GM19395 (cell line): ENCODE measurements around the gene NDE1.
"Not testable (repeated sequence)": the region's sequence is repeated elsewhere in the genome, so short reads cannot be mapped to it uniquely, and the experiment has no call there.

Experiments used
- ATAC-seq: cut with Tn5 transposase; IDR thresholded peaks from one replicate; pipeline ENCODE4 v1.9.1; 2021; ENCODE audit warnings: mild to moderate bottlenecking, moderate library complexity; ENCODE audit not compliant: unreplicated experiment

The NDE1 gene

DNA sequence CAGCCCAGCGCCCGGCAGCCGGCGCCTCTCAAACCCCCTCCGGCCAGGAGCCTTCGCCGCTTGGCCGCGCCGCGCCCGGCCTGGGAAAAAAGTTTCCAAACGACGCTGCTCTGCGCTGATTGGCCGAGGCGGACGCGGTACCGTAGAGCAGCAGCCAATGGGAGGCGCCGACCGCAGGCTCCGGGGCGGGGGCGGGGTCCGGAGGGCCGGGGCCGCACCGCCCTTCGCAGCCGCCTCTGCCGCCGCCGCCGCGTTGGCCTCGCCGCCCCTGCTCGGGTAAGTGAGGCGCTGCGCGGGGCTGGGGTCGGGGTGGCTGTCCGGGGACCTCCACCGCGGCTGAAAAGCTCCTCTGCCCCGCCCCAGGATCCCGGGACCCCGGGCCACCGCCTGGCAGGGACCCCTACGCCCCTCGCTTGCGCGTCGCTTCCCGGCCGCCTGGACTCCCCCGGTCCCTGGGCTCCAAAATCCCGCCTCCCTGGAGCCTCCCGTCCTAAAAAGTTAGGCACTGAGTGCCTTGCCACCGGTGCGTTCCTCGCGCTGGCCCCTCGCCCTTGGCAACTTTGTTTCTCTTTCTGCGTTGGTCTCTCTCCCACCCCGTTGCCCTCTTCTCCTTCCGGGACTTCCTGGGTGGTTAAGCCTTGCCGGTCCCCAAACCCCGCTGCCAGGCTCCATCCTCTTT, at the start of gene NDE1:
Gene NDE1, plus strand, starts transcription at position 227 of the 679 bp plus-strand sequence. CDS start 14,534 bp downstream, outside the sequence.
- ATAC-seq: peak; percentile 76

- no peak for ATAC-seq
These were observed 48.7 kb upstream of the NDE1 start for GRCh38 chr16:15601212-15601879.

DNA sequence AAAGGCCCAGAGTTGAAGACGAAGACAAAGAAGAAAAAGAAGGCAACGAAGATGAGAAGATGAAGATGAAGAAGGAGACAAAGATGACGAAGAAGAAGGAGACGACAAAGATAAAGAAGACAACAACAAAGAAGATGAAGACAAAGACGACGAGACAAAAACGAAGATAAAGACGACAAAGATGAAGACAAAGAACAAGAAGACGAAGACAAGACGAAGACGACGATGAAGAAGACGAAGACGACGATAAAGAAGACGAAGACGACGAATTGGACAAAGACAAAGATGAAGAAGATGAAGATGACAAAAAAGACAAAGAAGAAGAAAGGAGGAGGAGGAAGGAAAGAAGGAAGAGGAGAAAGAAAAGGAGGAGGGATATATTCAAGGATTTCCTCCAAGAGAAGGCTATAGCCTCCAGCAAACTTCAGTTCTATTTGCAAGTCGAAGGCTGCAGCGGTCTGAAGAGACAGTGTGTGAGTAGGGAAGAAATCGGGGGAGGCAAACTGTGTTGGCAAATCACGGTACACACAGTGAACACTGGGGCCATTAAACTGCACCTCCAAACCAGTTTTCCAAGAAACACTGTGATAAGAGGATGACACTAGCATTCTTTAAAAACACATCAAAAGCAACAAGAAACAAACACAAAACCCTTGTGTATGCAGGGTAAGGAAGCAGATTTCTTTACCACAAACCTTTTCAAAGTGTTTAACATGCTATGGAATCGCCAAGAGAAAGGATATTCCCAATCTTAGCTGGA, 47.6 kb upstream of the NDE1 start:
- no peak for ATAC-seq

DNA sequence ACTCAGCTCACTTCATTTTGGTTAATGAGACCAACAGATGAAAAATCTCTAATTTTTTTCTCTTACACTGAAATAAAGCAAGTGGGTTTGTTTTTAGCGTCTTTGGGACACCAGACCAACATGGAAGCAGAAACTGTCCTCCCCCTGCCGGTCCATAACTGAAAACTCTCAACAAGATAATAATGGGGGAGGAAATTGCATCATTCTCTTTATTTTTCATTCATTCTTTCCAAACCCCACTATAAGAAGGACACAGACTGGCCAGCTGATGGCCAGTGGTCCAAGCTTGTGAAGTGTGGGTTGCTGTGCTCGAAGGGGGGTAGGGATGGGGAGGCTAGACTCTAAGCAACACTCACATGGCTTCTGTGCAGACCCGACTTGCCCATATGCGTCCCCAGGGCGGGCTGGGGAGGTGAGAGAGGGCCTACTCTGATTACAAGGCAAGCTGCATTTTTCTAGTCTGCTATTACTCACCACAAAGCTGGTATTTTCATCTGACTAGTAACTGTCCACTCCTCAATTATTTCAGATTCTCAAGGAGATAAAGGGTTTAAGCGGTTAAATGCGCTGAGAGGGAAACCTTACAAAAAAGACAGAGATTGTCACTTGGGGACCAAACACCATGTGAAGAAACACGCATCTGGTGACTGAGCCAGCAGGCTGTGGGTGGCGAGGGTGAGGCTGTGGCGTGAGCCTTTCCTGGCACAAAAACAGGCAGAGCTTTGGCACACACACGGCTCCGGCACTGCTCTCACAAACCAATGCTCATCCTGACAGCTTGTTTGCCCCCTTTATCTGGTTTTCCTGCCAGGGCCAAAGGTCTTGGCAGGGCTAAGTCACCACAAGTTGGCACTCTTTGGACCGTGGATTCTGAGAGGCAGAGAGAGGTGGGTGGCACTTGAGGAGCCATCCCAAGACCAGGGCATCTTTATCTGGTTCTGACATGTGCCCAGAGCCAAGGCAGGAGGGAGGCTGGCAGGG, 45.3 kb upstream of the NDE1 start:
- ATAC-seq: no peak

GRCh38 chr16:15605839-15606517, 44.1 kb upstream of the NDE1 start:
- no peak for ATAC-seq

DNA sequence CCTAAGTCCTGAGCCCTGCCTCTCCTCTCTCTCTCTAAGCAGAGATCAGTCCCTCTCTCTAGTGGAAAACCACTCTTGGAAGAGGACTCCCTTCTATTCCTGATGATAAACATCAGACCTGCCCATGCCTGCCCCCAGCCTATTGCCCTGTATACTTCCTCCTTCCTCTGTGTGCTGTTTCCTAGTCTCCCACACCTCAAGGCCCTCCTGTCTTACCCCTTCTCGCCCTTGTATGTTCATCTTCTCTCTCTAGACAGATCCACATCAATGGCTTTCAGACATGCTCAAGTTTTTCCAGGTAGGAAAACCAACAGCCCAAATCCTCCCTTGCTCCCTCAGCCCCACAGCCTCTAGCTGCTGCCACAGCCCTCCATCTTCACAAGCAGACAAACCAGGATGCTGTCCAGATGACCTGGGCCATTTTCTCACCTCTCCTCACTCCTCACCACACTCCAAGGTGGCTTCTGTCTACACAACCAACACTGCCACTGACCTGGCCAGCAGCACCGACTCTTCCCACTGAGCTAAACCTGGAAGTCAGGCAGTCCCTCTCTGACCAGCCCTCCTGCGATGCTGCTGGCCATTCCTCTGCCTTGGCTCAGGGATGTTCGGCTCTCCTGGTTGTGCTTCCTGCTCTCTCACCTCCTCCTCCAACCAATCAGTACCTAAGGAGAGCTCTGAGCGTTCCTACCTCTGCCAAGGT, 43.4 kb upstream of the NDE1 start:
- no peak for ATAC-seq

GRCh38 chr16:15607221-15607699, 42.8 kb upstream of the NDE1 start:
- ATAC-seq: not testable (repeated sequence)

DNA sequence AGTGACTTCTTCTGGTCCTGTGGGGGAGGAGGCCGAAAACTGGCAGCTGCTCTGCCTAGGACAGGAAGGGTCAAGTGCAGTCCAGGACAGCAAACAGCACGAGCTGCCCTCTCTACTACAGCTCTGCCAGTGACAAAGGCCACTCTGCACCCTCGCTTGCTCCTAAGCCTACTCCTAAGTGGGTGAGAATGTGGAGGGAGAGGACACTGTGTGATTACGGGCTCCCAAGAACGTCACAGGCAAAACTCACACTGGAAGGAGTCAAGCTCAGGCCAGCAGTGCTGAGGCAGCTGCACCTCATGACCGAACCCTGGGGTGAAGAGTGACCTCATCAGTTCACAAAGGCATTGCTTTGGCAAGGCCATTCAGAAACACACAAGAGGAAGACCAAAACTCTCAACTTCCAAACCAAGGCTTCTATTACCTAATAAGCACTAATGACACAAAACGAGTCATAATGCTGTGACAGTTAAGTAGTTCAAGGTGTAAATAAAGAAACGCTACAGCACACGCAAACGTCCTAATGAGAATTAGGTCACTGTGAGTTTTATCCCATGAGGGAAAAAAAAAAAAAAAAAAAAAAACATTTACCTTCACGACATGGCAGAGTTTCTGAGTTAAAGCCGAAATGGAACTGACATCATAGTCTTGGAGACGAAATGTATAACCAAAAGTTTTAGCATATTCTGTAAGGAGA, 42.2 kb upstream of the NDE1 start:
- no peak for ATAC-seq

DNA sequence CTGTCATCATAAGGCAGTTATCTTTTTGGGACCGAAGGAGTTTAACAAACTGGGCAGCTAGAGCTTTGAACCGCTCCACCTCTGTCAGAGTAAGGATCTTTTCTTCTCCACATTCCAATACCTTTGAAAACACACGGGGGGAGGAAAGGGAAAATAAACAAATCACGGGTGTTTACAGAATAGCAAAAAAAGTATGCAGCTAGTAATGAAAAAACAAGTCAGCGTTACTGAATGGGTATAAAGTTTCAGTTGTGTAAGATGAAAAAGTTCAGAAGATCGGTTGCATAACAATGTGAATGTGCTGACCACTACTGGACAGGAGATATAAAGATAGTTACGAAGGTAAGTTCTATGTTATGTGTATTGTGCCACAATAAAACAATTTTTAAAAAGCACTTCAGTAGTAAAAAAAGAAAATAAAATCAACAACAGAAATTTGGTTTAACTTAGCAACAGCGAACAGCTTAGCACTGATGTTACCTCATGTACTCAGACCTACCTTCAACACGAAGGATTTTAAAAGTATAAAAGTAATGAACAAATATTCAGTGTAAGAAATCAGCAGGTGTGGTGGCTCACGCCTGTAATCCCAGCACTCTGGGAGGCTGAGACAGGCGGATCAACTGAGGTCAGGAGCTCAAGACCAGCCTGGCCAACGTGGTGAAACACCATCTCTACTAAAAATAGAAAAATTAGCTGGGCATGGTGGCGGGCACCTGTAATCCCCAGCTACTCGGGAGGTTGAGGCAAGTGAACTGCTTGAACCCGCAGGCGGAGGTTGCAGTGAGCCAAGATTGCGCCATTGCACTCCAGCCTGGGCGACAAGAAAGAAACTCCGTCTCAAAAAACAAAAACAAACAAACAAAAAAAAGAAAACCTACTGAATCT, 41.4 kb upstream of the NDE1 start:
- ATAC-seq: no peak

DNA sequence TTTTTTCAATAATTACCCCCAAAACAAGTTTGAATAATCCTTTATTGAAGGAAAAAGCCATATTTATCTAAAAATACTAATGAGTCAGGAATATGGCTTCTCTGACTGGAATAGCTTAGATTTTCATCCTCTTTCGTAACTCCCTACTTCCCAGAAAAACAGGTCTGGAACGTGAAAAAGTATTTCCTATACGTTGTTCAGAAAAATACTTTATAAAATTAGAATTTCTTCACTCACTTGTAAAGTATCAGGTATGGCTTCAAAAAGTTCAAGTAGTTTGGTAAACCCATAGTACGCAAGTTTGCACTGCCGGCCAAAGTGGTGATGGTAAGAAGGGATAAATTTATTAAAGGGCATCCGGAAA, 40.8 kb upstream of the NDE1 start:
- no peak for ATAC-seq

DNA sequence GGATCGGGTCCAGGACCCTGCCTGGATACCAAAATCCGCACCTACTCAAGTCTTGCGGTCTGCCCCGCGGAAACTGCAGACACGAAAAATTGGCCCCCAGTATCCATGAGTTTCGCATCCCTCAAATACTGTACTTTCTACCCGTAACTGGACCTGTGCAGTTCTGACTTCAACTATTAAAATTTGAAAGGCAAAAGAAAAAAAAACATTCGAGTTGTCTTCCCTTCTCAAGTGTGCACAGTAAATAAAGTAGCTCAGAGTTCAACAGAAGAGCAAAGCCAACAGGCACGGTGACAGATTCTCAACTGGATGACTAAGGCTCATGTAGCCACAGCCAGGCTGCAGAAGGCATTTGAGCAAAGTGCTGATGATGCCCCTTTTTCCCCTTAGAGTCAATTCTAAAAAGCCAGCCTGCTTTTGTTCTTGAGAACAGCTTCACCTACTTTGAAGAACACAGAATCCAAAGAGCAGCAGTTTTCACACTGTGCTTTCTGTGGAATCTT, 39.6 kb upstream of the NDE1 start:
- ATAC-seq: no peak

DNA sequence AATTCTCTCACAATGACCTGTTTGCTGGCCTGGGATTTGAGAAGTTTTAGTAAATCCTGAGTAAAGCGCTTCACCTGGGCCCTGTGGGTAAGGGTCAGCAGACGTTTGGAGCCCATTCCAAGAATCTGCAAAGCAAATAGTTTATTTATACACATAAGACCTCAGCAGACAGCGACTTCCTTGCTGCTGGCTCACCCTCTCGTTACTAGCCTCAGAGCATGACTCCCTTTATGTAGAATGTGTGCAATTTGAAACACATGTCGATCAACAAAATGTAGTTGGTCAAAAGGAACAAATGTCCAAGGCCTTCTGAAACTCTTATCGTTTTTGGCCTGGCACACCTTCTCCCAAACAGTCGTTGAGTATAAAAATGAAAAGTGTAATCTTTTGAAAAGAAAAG, 38.4 kb upstream of the NDE1 start:
- ATAC-seq: no peak

DNA sequence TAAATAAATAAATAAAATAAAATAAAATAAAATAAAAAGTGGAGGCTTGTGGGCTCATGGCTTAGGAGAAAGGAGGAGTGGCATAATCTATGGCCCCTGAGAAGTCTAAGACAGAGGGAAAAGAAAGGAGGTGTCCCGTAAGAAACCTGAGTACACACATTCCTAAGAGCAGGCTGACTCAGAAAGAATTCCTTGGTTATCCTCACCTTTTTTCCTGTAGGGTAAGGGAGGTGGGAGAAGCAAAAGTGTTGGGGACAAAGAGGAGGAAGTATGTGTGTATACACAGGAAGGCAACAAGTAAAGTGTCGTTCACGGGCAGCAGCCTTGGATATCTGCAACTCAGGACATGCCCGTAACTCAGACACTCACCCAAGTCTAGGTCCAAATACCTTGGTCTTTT, 36.4 kb upstream of the NDE1 start:
- ATAC-seq: no peak

GRCh38 chr16:15616012-15616411, 34.0 kb upstream of the NDE1 start:
- ATAC-seq: no peak

- no peak for ATAC-seq
These were observed 33.4 kb upstream of the NDE1 start for GRCh38 chr16:15616475-15617165.

DNA sequence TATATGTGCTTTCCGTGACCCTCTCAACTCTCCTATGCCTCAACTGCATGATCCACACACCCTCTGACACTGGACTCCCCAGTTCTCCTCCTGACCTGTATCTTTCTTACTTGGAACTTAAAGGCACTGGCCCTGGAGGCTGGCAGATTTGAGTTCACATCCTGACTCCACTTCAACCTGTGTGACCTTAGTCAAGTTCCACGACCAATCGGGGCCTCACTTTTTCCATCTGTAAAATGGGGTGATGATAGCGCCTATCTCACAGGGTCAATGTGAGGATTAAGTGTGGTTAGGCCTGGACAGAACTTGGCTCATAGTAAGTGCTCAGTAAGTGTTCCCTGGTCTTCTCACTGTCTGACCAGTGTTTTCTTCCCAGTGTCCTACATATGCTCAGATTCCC, 32.1 kb upstream of the NDE1 start:
- no peak for ATAC-seq

- no peak for ATAC-seq
These were observed 31.7 kb upstream of the NDE1 start for GRCh38 chr16:15618392-15618791.
